Measurements from ENCODE around the gene PLEKHA7. TPM values are rescaled to one million over a fixed set of nuclear protein-coding genes. Genes with fewer than 3 reads are reported as not detected.
"Not testable (repeated sequence)": the region's sequence is repeated elsewhere in the genome, so short reads cannot be mapped to it uniquely, and the experiment has no call there.

Gene PLEKHA7
- polyA plus RNA-seq, 1 donor = 59.0 TPM

DNA sequence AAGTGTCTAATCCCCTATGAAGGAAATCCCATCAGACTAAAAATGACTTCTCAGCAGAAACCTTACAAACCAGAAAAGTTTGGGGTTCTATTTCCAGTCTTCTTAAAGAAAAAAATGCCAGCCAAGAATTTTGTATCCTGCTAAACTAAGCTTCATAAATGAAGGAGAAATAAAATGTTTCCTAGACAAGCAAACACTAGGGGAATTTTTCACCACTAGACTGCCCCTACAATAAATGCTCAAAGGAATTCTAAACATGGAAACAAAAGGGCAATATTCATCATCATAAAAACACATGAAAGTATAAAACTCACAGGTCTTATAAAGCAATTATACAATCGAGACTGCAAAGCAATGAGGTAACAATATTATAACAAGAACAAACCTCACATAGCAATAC is 124.3 kb downstream of the PLEKHA7 start:
- no peak overlapping the region for H3K4me3 ChIP-seq (ENCODE audit: low read length)
- H3K36me3 ChIP-seq (ENCODE audit: control insufficient read depth, insufficient read depth, low read length) = no peaks in the 10 kb centered on the region
- no peaks in the 10 kb centered on the region for H3K27me3 ChIP-seq (ENCODE audit: control insufficient read depth, insufficient read depth, low read length)
- H3K9me3 ChIP-seq (ENCODE audit: control insufficient read depth, low read depth, low read length) = peaks cover 15% of the 10 kb centered on the region
- no CpG with 5 or more reads among the region's 1 CpG for WGBS (ENCODE audit: insufficient coverage, low lambda C conversion rate)
- H3K27ac ChIP-seq (ENCODE audit: low read length) = no peak overlapping the region
- no peak for DNase-seq
- H3K4me1 ChIP-seq (ENCODE audit: control insufficient read depth, insufficient read depth, low read length) = no peaks in the 10 kb centered on the region

DNA sequence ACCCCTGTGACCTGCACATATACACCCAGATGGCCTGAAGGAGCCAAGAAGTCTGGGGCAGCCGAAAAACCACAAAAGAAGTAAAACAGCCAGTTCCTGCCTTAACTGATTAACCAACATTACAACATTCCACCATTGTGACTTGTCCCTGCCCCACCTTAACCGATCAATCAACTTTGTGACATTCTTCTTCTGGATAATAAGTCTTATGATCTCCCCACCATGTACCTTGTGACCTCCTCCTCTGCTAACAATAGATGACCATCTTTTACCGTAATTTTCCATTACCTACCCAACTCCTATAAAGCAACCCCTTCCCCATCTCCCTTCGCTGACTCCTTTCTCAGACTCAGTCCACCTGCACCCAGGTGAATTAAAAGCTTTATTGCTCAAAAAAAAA is 125.2 kb downstream of the PLEKHA7 start:
- H3K4me1 ChIP-seq (ENCODE audit: control insufficient read depth, insufficient read depth, low read length); H3K36me3 ChIP-seq (ENCODE audit: control insufficient read depth, insufficient read depth, low read length); H3K4me3 ChIP-seq (ENCODE audit: low read length); H3K27me3 ChIP-seq (ENCODE audit: control insufficient read depth, insufficient read depth, low read length); H3K27ac ChIP-seq (ENCODE audit: low read length); DNase-seq: not testable (repeated sequence)
- whole genome bisulfite sequencing (ENCODE audit: insufficient coverage, low lambda C conversion rate) = no CpG with 5 or more reads among the region's 4 CpGs
- H3K9me3 ChIP-seq (ENCODE audit: control insufficient read depth, low read depth, low read length) = peaks cover 15% of the 10 kb centered on the region

DNA sequence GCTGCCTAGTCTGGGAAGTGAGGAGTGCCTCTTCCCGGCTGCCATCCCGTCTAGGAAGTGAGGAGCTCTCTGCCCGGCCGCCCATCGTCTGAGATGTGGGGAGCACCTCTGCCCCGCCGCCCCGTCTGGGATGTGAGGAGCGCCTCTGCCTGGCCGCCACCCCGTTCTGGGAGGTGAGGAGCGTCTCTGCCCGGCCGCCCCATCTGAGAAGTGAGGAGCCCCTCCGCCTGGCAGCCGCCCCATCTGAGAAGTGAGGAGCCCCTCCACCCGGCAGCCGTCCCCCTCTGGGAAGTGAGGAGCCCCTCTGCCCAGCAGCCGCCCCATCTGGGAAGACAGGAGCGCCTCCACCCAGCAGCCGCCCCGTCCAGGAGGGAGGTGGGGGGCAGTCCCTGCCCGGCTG is 126.3 kb downstream of the PLEKHA7 start:
- WGBS (ENCODE audit: insufficient coverage, low lambda C conversion rate) = no CpG with 5 or more reads among the region's 23 CpGs
- not testable (repeated sequence) for DNase-seq; H3K27me3 ChIP-seq (ENCODE audit: control insufficient read depth, insufficient read depth, low read length); H3K4me1 ChIP-seq (ENCODE audit: control insufficient read depth, insufficient read depth, low read length); H3K27ac ChIP-seq (ENCODE audit: low read length); H3K36me3 ChIP-seq (ENCODE audit: control insufficient read depth, insufficient read depth, low read length); H3K4me3 ChIP-seq (ENCODE audit: low read length)
- H3K9me3 ChIP-seq (ENCODE audit: control insufficient read depth, low read depth, low read length) = peaks cover 15% of the 10 kb centered on the region

DNA sequence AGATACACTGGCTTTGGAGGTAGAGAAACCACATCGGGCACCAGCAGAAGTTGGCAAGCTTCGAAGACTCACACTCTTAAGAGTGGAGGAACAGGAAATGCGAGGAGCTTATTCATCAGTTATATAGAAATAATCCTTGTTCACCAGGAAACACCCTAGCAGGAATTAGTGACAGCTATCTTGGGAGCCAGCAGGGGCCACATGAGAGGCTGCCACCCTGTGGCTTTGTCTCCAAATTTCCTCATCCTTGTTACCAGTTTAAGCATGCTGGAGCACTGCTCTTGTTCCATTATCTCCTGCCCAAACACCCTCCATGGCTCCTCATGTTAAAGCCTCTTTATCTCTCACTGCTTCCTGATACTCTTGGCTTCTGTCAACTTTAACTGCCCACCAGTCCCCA is 131.0 kb downstream of the PLEKHA7 start:
- 90% methylated on average over 2 of the region's 3 CpGs for WGBS (ENCODE audit: insufficient coverage, low lambda C conversion rate)
- DNase-seq = no peak
- H3K27ac ChIP-seq (ENCODE audit: low read length) = no peak overlapping the region
- no peaks in the 10 kb centered on the region for H3K4me1 ChIP-seq (ENCODE audit: control insufficient read depth, insufficient read depth, low read length)
- no peaks in the 10 kb centered on the region for H3K36me3 ChIP-seq (ENCODE audit: control insufficient read depth, insufficient read depth, low read length)
- H3K4me3 ChIP-seq (ENCODE audit: low read length) = no peak overlapping the region
- H3K27me3 ChIP-seq (ENCODE audit: control insufficient read depth, insufficient read depth, low read length) = no peaks in the 10 kb centered on the region
- peaks cover 12% of the 10 kb centered on the region for H3K9me3 ChIP-seq (ENCODE audit: control insufficient read depth, low read depth, low read length)

DNA sequence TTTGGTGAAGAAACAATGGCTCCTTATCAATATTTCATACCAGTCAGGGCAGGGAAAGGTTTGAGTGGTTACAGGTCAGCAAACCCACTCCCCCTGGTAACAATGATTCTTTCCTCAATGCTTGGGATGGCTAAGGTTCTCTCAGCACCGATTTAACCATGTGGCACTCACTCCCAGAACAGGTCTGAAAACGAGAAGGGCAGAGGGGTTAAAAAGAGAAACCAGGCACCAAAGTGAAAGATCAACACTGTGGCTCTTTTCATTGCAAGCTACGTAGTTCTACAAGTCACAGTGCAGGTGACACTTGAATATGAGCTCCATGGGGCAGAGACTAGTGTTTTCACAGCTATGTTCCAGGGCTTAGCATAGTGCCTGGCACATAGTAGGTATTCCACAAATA is 132.4 kb downstream of the PLEKHA7 start:
- no peaks in the 10 kb centered on the region for H3K36me3 ChIP-seq (ENCODE audit: control insufficient read depth, insufficient read depth, low read length)
- H3K27ac ChIP-seq (ENCODE audit: low read length) = no peak overlapping the region
- no peaks in the 10 kb centered on the region for H3K27me3 ChIP-seq (ENCODE audit: control insufficient read depth, insufficient read depth, low read length)
- H3K9me3 ChIP-seq (ENCODE audit: control insufficient read depth, low read depth, low read length) = no peaks in the 10 kb centered on the region
- H3K4me3 ChIP-seq (ENCODE audit: low read length) = no peak overlapping the region
- WGBS (ENCODE audit: insufficient coverage, low lambda C conversion rate) = no CpG with 5 or more reads among the region's 3 CpGs
- no peak for DNase-seq
- H3K4me1 ChIP-seq (ENCODE audit: control insufficient read depth, insufficient read depth, low read length) = no peaks in the 10 kb centered on the region

DNA sequence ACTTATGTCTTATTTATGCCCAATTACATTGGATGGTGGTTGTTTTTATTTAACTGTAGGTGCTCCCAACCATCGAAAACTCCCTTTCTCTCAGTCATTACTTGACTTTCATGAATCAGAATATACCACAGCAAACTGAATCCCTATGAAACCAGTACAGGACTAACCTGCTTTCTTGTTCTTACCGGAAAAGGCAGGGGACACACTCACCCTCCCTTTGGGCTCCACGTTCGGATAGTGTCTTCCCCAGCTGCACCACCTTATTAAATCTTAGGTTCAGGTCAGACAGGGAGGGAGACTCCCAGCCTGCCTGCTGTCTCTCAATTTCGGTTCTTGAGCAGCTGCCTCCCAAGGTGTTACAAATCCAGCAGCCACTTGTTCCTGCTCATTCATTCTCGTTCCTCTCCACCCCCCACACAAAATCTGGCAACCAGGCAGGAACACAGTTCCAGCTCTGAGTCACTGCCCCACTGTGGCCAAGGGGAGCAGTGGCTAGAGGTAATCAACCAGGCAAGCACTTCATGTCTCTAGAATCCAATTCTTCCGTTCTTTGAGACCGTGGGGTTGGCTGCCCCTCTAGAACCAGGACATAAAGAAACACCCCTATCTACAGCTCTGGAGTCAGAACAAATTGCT is 133.0 kb downstream of the PLEKHA7 start:
- no peaks in the 10 kb centered on the region for H3K36me3 ChIP-seq (ENCODE audit: control insufficient read depth, insufficient read depth, low read length)
- H3K4me3 ChIP-seq (ENCODE audit: low read length) = no peak overlapping the region
- H3K27ac ChIP-seq (ENCODE audit: low read length) = no peak overlapping the region

DNA sequence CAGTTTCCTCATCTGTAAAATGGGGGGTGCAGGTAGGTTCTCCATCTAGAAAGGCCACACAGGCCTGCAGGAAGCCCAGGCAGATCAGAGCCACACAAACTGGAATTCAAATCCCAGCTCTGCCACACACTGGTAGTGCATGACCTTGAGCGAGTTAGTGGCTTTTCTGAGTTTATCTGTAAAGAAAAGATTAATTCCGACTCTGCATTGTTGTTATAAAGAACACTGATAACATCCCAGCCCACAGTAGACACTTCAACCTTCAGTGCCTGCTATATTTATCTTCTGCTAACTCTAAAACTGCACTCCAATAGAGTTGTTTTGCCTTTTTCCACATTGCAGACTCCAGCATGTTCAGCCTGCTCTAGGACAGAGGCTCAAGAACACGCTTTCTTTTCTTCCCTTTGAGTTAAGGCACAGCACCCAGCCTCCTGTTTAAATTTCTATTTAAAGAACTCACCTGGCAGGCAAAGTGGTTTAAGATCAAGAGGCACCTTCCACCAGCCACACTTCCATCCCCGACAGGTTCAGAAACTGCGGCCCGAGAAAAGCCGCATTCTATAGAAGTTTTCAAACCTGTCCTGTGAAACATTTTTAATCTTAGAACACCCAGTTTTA is 133.9 kb downstream of the PLEKHA7 start:
- no CpG with 5 or more reads among the region's 7 CpGs for WGBS (ENCODE audit: insufficient coverage, low lambda C conversion rate)
- Histone ChIP-seq H3K4me3 (ENCODE audit: low read length) (no peak overlapping the region), H3K9me3 (ENCODE audit: control insufficient read depth, low read depth, low read length) (no peaks in the 10 kb centered on the region), H3K4me1 (ENCODE audit: control insufficient read depth, insufficient read depth, low read length) (no peaks in the 10 kb centered on the region), H3K27me3 (ENCODE audit: control insufficient read depth, insufficient read depth, low read length) (no peaks in the 10 kb centered on the region), H3K36me3 (ENCODE audit: control insufficient read depth, insufficient read depth, low read length) (no peaks in the 10 kb centered on the region), H3K27ac (ENCODE audit: low read length) (no peak overlapping the region)
- no peak for DNase-seq

More for the DNA sequence above, 133.0 kb downstream of the PLEKHA7 start:
- Histone ChIP-seq H3K4me1 (ENCODE audit: control insufficient read depth, insufficient read depth, low read length) (no peaks in the 10 kb centered on the region), H3K27me3 (ENCODE audit: control insufficient read depth, insufficient read depth, low read length) (no peaks in the 10 kb centered on the region), H3K9me3 (ENCODE audit: control insufficient read depth, low read depth, low read length) (no peaks in the 10 kb centered on the region)
- no peak for DNase-seq
- WGBS (ENCODE audit: insufficient coverage, low lambda C conversion rate) = no CpG with 5 or more reads among the region's 8 CpGs

DNA sequence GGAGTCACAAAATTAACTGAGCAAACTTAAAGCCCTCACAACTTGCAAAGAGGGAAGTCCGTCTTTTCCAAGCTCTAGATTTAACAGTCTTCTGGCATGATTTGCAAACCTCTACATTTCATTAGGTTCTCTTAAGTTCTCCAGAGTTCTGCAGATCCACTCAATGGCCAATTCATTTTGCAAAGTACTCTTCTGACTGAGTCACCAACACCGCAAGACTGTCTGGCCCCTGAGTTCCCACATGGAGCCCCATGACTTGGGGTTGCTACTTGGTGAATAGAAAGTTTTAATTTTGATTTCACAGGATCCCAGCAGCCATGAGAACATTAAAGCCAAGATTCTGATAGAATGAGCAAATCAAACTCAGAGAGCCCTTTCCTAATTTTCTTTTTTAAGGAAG is 134.5 kb downstream of the PLEKHA7 start:
- no peak for DNase-seq
- WGBS (ENCODE audit: insufficient coverage, low lambda C conversion rate) = no CpG with 5 or more reads among the region's 2 CpGs
- no peaks in the 10 kb centered on the region for H3K36me3 ChIP-seq (ENCODE audit: control insufficient read depth, insufficient read depth, low read length)
- H3K27ac ChIP-seq (ENCODE audit: low read length) = no peak overlapping the region
- no peaks in the 10 kb centered on the region for H3K9me3 ChIP-seq (ENCODE audit: control insufficient read depth, low read depth, low read length)
- peaks cover 1% of the 10 kb centered on the region for H3K4me1 ChIP-seq (ENCODE audit: control insufficient read depth, insufficient read depth, low read length)
- no peak overlapping the region for H3K4me3 ChIP-seq (ENCODE audit: low read length)
- no peaks in the 10 kb centered on the region for H3K27me3 ChIP-seq (ENCODE audit: control insufficient read depth, insufficient read depth, low read length)

DNA sequence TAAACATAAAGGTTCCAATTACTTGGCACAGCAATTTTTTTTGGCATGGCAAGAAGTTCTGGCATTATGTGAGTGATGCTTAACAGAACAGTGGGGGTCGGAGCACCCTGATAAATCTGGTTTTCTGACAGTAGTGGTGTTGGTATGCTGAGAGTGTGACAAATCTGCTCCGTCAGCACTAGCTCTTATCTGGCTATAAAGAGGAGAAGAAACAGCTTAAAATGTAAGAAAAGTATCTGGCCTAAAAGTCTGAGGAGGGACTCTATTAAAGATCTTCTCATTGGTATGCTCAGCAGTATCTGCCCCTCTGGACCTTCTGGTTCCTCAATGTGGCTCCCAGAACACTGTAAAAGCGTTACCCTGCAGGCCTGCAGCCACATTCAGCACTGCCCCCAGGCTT is 137.4 kb downstream of the PLEKHA7 start:
- Histone ChIP-seq H3K9me3 (ENCODE audit: control insufficient read depth, low read depth, low read length) (no peaks in the 10 kb centered on the region), H3K4me1 (ENCODE audit: control insufficient read depth, insufficient read depth, low read length) (peaks cover 3% of the 10 kb centered on the region), H3K4me3 (ENCODE audit: low read length) (no peak overlapping the region), H3K36me3 (ENCODE audit: control insufficient read depth, insufficient read depth, low read length) (no peaks in the 10 kb centered on the region), H3K27ac (ENCODE audit: low read length) (no peak overlapping the region), H3K27me3 (ENCODE audit: control insufficient read depth, insufficient read depth, low read length) (no peaks in the 10 kb centered on the region)
- no peak for DNase-seq
- 100% methylated on average over 1 of the region's 3 CpGs for WGBS (ENCODE audit: insufficient coverage, low lambda C conversion rate)

DNA sequence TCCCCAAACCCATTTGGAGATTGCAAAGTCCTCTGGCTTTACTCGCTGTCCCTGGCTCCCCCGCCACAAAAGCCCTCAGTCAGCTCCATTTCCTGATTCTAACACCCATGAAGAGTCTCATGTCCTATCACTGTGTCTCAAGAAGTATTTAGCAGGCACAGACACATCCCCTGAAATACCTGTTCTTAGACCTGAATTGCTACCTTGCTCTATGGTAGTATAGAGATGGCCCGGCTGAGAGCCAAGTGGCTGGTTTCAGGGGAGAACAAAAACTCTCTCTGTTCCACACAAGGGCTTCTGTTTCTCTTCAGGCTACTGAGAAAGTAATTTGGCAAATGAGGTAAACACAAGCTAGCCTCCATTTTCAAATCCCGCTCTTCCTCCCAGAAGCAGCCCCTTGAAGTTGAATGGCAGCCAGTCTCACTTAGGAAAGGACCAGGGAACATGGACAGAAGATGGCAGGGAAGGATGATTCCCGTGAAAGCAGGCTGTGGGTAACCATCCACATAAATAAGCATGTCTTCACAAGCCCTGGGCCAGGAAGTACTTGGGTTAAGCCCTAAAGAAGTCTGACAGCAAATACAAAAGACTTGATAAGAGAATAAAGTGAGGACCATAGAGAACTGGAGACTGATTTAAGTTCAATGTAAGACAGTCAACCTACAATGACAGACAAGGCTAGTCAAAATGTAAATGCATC is 138.0 kb downstream of the PLEKHA7 start:
- H3K27me3 ChIP-seq (ENCODE audit: control insufficient read depth, insufficient read depth, low read length) = no peaks in the 10 kb centered on the region
- H3K4me1 ChIP-seq (ENCODE audit: control insufficient read depth, insufficient read depth, low read length) = peaks cover 3% of the 10 kb centered on the region
- no peak overlapping the region for H3K27ac ChIP-seq (ENCODE audit: low read length)
- H3K36me3 ChIP-seq (ENCODE audit: control insufficient read depth, insufficient read depth, low read length) = no peaks in the 10 kb centered on the region
- H3K4me3 ChIP-seq (ENCODE audit: low read length) = no peak overlapping the region
- no peaks in the 10 kb centered on the region for H3K9me3 ChIP-seq (ENCODE audit: control insufficient read depth, low read depth, low read length)
- no CpG with 5 or more reads among the region's 5 CpGs for WGBS (ENCODE audit: insufficient coverage, low lambda C conversion rate)
- DNase-seq = no peak

All from large intestine (tissue), 3 donors.